Peyer's patch (tissue), 4 donors: ENCODE results near the gene SLC9A5. TPM values are rescaled to one million over a fixed set of nuclear protein-coding genes. Genes with fewer than 3 reads are reported as not detected.

Experiments used
- DNase-seq, 3 donors: peaks; one replicate each; pipeline ENCODE4 v3.0.0-alpha.2; 2017 to 2019
- H3K27ac ChIP-seq, 4 donors: fragments of 200-600 bp; sonication (generic); one replicate each; pipeline ENCODE4 v1.5.1; 2016 to 2019
- H3K27me3 ChIP-seq, 2 donors: fragments of 200-600 bp; sonication (generic); one replicate each; pipeline ENCODE4 v1.5.1; 2019
- H3K36me3 ChIP-seq, 3 donors: fragments of 200-600 bp; sonication (generic); one replicate each; pipeline ENCODE4 v1.5.1; 2016 to 2019
- H3K4me1 ChIP-seq, 4 donors: fragments of 200-600 bp; sonication (generic); one replicate each; pipeline ENCODE4 v1.5.1; 2016 to 2019
- H3K4me3 ChIP-seq, 4 donors: fragments of 200-600 bp; sonication (generic); 1 replicate in 3 of 4; 2 replicates in 1 of 4; pipeline ENCODE4 v1.5.1; 2016 to 2019; ENCODE audit warnings: mild to moderate bottlenecking in 1 of 4
- H3K9me3 ChIP-seq, 4 donors: fragments of 200-600 bp; sonication (generic); one replicate each; pipeline ENCODE4 v1.5.1; 2016 to 2019; ENCODE audit warnings: mild to moderate bottlenecking in 1 of 4
- POLR2A ChIP-seq, 2 donors: fragments of 450-650 bp; IDR thresholded peaks; one replicate each; pipeline ENCODE4 v1.5.1; 2017; ENCODE audit warnings: antibody characterized with exemption in 2 of 2, mild to moderate bottlenecking in 2 of 2, moderate library complexity in 2 of 2
- total RNA-seq, 4 donors: library from RNA; depleted of rRNA; stranded (reverse); fragments of >200 nt; gene quantifications; one replicate each; pipeline ENCODE4 v1.1.0, GENCODE V29; 2016
- TF ChIP-seq, protein P1 (sequence below), 6 experiments: fragments of 450-650 bp in 4 of 6; fragments of 200-600 bp in 2 of 6; sonication (generic) in 1 of 6; IDR thresholded peaks; one replicate each; pipeline ENCODE4 v1.5.1; 2017 to 2019; ENCODE audit warnings: antibody characterized with exemption in 6 of 6, mild to moderate bottlenecking in 3 of 6, moderate library complexity in 1 of 6

Gene SLC9A5
- total RNA-seq = 1 to 10 TPM; 1.2 to 2.2 (median 1.8) TPM

DNA sequence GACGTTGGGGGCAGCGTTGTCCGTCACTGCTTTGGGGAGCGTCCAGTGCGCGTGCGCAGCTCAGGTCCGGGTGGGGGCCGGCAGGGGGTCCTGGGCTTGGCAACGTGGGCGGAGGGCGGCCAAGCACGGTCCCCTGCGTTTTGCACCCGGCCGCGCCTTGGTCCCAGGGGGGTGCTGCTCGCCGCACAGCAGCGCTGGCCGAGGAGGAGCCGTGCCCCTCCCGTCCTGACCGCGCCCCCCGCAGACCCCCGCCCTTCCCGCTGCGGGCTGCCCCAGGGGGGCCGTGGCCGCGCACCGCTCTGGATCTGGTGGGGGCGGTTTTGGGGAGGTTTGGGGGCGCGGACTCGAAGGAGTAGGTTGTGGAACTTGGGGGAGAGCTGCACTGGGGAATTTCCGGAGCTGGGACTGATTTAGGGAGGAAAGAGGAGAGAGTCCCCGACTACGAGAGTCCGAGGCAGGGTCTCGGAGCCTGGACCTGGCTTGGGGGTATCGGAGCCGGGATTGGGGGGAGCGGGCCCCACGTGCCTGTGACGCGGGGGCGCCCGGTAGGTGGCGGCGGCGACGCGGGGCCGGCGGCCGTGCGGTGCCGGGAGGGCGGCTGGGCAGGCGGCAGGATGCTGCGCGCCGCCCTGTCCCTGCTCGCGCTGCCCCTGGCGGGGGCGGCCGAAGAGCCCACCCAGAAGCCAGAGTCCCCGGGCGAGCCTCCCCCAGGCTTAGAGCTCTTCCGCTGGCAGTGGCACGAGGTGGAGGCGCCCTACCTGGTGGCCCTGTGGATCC is at the start of gene SLC9A5:
TSS of gene SLC9A5 (plus strand) at position 579 of the 777 bp plus-strand sequence. CDS start at position 615, 36 bp downstream.
- peak within 1 kb of the TSS in 1 of 4 donors; percentile 90 for H3K27ac ChIP-seq

GRCh38 chr16:67199011-67199807 is 49.6 kb upstream of the SLC9A5 start, which contains the start of gene ELMO3:
Gene ELMO3 (plus strand): TSS chr16:67199131. CDS start chr16:67199327, 196 bp downstream.
- DNase-seq = peak in 2 of 3 donors; percentile 87 to 91
- no peaks in the 10 kb centered on the region for H3K9me3 ChIP-seq
- H3K36me3 ChIP-seq = peaks cover 0 to 82% (median 0%) of the 10 kb centered on the region in 3 donors
- peaks cover 0 to 26% (median 0%) of the 10 kb centered on the region in 4 donors for H3K4me1 ChIP-seq
- peak within 1 kb of the TSS in 3 of 4 donors; percentile 80 to 98 (median 92) for H3K27ac ChIP-seq
- TF ChIP-seq, protein P1, sequence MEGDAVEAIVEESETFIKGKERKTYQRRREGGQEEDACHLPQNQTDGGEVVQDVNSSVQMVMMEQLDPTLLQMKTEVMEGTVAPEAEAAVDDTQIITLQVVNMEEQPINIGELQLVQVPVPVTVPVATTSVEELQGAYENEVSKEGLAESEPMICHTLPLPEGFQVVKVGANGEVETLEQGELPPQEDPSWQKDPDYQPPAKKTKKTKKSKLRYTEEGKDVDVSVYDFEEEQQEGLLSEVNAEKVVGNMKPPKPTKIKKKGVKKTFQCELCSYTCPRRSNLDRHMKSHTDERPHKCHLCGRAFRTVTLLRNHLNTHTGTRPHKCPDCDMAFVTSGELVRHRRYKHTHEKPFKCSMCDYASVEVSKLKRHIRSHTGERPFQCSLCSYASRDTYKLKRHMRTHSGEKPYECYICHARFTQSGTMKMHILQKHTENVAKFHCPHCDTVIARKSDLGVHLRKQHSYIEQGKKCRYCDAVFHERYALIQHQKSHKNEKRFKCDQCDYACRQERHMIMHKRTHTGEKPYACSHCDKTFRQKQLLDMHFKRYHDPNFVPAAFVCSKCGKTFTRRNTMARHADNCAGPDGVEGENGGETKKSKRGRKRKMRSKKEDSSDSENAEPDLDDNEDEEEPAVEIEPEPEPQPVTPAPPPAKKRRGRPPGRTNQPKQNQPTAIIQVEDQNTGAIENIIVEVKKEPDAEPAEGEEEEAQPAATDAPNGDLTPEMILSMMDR (IDR thresholded peaks at IDR 0.05) = peak in 4 of 6 experiments; percentile 26 to 77 (median 66)
- peak; percentile 85 to 93 for TF ChIP-seq POLR2A (IDR thresholded peaks at IDR 0.05)
- H3K27me3 ChIP-seq = no peaks in the 10 kb centered on the region
- H3K4me3 ChIP-seq = peak within 1 kb of the TSS; percentile 3 to 68 (median 46)

More for the DNA sequence above, at the start of gene SLC9A5:
- Histone ChIP-seq H3K4me1 (peaks cover 5 to 43% (median 33%) of the 10 kb centered on the region in 4 donors), H3K9me3 (no peaks in the 10 kb centered on the region), H3K4me3 (peak within 1 kb of the TSS; percentile 46 to 72 (median 58)), H3K27me3 (peaks cover 0 to 5% of the 10 kb centered on the region in 2 donors), H3K36me3 (no peaks in the 10 kb centered on the region)
- DNase-seq = peak in 1 of 3 donors; percentile 54
- no peak for TF ChIP-seq POLR2A (IDR thresholded peaks at IDR 0.05)
- TF ChIP-seq, protein P1 (IDR thresholded peaks at IDR 0.05) = peak in 3 of 6 experiments; percentile 9 to 23 (median 11)

DNA sequence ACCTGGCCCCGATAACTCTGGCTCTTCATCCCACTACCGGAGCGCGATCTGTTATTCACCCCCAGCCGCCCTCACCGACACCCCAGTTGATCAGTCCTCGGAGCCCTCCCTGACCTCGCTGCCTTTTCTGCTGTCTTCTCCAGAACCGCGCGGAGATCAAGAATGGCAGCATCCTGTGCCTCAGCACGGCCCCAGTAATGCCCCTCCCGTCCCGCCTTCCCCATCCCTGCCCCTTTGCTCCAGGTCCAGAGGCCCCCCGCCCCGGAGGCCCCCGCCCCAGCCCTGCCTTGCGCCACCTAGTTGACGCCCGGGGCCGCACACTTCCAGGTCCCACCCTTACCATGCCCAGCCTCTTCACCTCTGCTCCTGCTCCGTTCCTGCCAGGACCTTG is 49.0 kb upstream of the SLC9A5 start:
- peak in 2 of 3 donors; percentile 62 to 71 for DNase-seq
- Histone ChIP-seq H3K27me3 (no peaks in the 10 kb centered on the region), H3K4me1 (peaks cover 0 to 26% (median 0%) of the 10 kb centered on the region in 4 donors), H3K4me3 (peak overlapping the region in 3 of 4 donors; percentile 25 to 68 (median 66)), H3K27ac (peak overlapping the region in 3 of 4 donors; percentile 80 to 98 (median 92)), H3K9me3 (no peaks in the 10 kb centered on the region), H3K36me3 (peaks cover 0 to 76% (median 0%) of the 10 kb centered on the region in 3 donors)
- TF ChIP-seq POLR2A (IDR thresholded peaks at IDR 0.05) = peak in 1 of 2 donors; percentile 7
- TF ChIP-seq, protein P1 (IDR thresholded peaks at IDR 0.05) = no peak

DNA sequence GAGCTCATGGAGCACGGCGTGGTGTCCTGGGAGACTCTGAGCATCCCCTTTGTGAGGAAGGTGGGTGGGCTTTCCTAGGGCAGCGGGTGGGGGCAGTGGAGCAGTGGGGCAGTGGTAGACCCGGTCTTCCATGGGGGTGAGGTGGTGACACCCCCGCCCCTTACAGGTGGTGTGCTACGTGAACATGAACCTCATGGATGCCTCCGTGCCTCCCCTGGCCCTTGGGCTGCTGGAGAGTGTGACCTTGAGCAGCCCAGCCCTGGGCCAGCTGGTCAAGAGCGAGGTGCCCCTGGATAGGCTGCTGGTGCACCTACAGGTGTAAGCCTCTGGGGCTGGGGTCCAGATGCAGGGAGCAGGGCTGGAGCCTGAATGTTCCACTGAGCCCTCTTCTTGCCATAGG is 48.3 kb upstream of the SLC9A5 start:
- Histone ChIP-seq H3K9me3 (no peaks in the 10 kb centered on the region), H3K27me3 (no peaks in the 10 kb centered on the region), H3K36me3 (peaks cover 0 to 69% (median 0%) of the 10 kb centered on the region in 3 donors), H3K27ac (peak overlapping the region in 1 of 4 donors; percentile 98), H3K4me1 (peaks cover 0 to 26% (median 0%) of the 10 kb centered on the region in 4 donors), H3K4me3 (peak overlapping the region in 1 of 4 donors; percentile 68)
- no peak for TF ChIP-seq POLR2A (IDR thresholded peaks at IDR 0.05)
- TF ChIP-seq, protein P1 (IDR thresholded peaks at IDR 0.05) = no peak
- no peak for DNase-seq
